GM10248 (cell line): ENCODE data around the gene LRRTM4.
"Not testable (repeated sequence)": the region's sequence is repeated elsewhere in the genome, so short reads cannot be mapped to it uniquely, and the experiment has no call there.

Experiments
- CTCF ChIA-PET: fragments of 300-600 bp; sonication (Branson Sonifier 250); formaldehyde crosslinking; extraction: SDS; loops from one replicate; lab custom pipeline; 2021; ENCODE audit warnings: antibody characterized with exemption; lab: Yijun Ruan, JAX
- POLR2A ChIA-PET: fragments of 350-650 bp; sonication (Branson Sonifier 250); formaldehyde crosslinking; extraction: SDS; loops from one replicate; lab custom pipeline; 2020; ENCODE audit warnings: antibody characterized with exemption; lab: Yijun Ruan, JAX
- DNase-seq: peaks from one replicate; pipeline ENCODE4 v3.0.0; 2012; ENCODE audit errors: extremely low spot score
- TF ChIP-seq, protein P1 (sequence below): IDR thresholded peaks from 2 replicates; pipeline ENCODE4 v1.5.1; 2012; ENCODE audit warnings: mild to moderate bottlenecking, low read depth; ENCODE audit errors: extremely low read depth, missing control alignments, control extremely low read depth

Gene LRRTM4

GRCh38 chr2:77169426-77169825 lies 352.8 kb downstream of the LRRTM4 start:
- TF ChIP-seq, protein P1, sequence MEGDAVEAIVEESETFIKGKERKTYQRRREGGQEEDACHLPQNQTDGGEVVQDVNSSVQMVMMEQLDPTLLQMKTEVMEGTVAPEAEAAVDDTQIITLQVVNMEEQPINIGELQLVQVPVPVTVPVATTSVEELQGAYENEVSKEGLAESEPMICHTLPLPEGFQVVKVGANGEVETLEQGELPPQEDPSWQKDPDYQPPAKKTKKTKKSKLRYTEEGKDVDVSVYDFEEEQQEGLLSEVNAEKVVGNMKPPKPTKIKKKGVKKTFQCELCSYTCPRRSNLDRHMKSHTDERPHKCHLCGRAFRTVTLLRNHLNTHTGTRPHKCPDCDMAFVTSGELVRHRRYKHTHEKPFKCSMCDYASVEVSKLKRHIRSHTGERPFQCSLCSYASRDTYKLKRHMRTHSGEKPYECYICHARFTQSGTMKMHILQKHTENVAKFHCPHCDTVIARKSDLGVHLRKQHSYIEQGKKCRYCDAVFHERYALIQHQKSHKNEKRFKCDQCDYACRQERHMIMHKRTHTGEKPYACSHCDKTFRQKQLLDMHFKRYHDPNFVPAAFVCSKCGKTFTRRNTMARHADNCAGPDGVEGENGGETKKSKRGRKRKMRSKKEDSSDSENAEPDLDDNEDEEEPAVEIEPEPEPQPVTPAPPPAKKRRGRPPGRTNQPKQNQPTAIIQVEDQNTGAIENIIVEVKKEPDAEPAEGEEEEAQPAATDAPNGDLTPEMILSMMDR: no peak
- ChIA-PET POLR2A (no interaction called here), CTCF (interaction anchor here (1.0 kb wide), 1 partner anchor 25 kb away, joined by 3 read pairs; no protein-coding TSS in a partner anchor)
- DNase-seq: no peak

- POLR2A ChIA-PET, DNase-seq, CTCF ChIA-PET: not testable (repeated sequence)
Observed at GRCh38 chr2:77164021-77164420, 358.2 kb downstream of the LRRTM4 start.

DNA sequence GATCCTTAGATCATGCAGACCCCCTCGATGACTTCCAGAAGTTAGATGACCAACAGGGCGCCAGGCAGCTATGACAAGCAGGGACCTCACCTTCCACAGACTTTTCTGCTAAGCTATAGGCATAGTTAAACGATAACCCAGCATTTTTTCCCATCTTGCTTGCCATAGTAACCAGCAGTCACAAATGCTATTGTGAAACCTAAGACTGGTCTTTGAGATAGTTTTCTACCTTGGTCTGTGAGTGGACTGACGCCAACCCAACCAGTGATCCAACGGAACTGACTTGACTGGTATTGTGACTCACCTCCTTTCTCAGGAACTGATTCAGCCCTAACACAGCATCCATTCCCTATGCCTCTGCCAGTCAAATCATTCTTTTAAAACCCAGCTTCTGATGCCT lies 361.2 kb downstream of the LRRTM4 start:
- POLR2A ChIA-PET: no interaction called here
- no peak for DNase-seq
- CTCF ChIA-PET: interaction anchor here (1.8 kb wide), 1 partner anchor 14 kb away, joined by 4 read pairs; no protein-coding TSS in a partner anchor
- TF ChIP-seq, protein P1: no peak

DNA sequence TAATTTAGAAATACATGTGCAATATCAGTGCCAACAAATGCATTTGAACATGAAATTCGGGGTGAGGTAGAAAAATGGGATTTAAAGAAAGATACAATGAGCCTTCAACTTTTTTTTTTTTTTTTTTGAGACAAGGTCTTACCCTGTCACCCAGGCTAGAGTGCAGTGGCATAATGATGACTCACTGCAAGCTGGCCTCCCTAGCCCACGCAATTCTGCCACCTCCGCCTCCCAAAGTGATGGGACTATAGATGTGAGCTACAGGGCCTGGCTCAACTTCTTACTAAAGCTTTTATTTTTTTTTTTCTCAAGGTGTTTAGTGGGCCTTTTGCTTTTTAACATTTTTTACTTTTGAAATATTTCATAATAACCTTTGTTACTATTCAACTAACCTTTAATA lies 365.6 kb downstream of the LRRTM4 start:
- TF ChIP-seq, protein P1: no peak
- ChIA-PET CTCF (no interaction called here), POLR2A (no interaction called here)
- DNase-seq: no peak

- TF ChIP-seq, protein P1: no peak
- DNase-seq: no peak
- CTCF ChIA-PET: no interaction called here
- POLR2A ChIA-PET: no interaction called here
Observed at GRCh38 chr2:77155511-77155910, 366.7 kb downstream of the LRRTM4 start.

GRCh38 chr2:77149565-77149964 lies 372.6 kb downstream of the LRRTM4 start:
- no peak for DNase-seq
- TF ChIP-seq, protein P1: no peak
- CTCF ChIA-PET: no interaction called here
- POLR2A ChIA-PET: no interaction called here

DNA sequence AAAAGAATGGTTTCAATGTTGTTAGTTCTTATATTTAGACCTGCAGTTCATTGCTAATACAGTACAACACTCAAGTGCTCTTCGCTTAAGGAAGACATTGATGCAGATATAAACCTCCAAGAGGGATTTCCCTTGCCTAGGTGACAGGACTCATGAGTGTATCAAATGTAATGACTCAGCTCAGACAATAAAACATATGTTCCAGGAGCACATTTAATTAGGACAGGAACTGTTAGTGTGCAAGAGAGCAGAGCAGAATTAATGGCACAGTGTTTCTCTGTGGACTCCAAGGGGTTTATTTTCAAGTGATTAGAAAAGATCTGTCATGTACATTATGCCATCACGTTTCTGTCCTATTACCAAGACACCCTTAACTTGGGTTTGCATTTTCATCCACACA lies 375.0 kb downstream of the LRRTM4 start:
- ChIA-PET POLR2A (no interaction called here), CTCF (interaction anchor here (0.7 to 1.4 kb wide), 2 partner anchors 9 to 15 kb away, joined by 3 to 4 read pairs; no protein-coding TSS in a partner anchor)
- TF ChIP-seq, protein P1: no peak
- no peak for DNase-seq
